C1 segment of cervical spinal cord (tissue), 14 donors: Measurements from ENCODE around the gene HACL1.
"Not testable (repeated sequence)": the region's sequence is repeated elsewhere in the genome, so short reads cannot be mapped to it uniquely, and the experiment has no call there.

Experiments
- DNase-seq, 14 donors: peaks; one replicate each; lab custom pipeline; 2025; lab: John Stamatoyannopoulos, UW

HACL1 gene

GRCh38 chr3:15630646-15631350 lies 29.4 kb upstream of the HACL1 start:
- DNase-seq, result peak in 2 of 14 donors; percentile 34 to 47

- DNase-seq, result peak in 7 of 14 donors; percentile 25 to 85 (median 33)
Measured at GRCh38 chr3:15629860-15630597, 28.7 kb upstream of the HACL1 start.

- no peak for DNase-seq
Measured at GRCh38 chr3:15628967-15629366, 27.6 kb upstream of the HACL1 start.

- DNase-seq, result no peak
Measured at GRCh38 chr3:15623535-15624440, 22.4 kb upstream of the HACL1 start.

DNA sequence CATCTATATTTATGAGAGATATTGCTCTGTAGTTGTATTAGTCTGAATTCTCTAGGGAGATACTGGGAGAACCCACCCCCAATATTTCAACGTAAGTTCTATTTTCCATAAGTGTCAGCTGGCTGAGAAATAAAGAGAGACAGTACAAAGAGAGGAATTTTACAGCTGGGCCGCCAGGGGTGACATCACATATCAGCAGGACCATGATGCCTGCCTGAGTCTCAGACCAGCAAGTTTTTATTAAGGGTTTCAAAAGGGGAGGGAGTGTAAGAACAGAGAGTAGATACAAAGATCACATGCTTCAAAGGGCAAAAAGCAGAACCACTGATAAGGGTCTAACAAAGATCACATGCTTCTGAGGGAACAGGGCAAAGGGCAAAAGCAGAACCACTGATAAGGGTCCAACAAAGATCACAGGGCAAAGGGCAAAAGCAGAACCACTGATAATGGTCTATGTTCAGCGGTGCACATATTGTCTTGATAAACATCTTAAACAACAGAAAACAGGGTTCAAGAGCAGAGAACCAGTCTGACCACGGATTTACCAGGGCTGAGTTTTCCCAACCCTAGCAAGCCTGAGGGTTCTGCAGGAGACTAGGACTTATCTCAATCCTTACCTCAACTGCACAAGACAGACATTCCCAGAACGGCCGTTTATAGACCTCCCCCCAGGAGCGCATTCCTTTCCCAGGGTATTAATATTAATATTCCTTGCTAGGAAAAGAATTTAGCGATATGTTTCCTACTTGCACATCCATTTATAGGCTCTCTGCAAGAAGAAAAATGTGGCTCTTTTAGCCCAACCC lies 18.5 kb upstream of the HACL1 start:
- not testable (repeated sequence) for DNase-seq

- DNase-seq, result no peak
Measured at GRCh38 chr3:15616053-15616452, 14.7 kb upstream of the HACL1 start.

GRCh38 chr3:15614958-15615357 lies 13.6 kb upstream of the HACL1 start:
- no peak for DNase-seq

DNA sequence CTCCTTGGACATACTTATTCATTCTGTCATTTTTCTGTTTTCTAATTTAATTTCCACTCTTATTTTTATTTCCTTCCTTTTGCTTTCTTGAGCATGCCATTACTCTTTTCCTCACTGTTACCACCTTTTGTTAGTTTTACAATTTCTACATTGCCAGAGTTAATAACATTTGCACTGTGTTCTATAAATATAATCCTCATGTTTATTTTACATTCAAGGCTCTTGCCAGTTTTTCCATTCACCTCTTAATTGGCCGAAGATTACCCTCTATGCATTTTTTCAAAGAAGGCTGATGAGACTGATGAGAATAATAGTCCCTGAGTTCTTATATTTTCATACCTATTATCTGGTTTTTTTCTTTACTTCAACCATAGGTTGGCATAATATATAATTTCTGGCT lies 10.6 kb upstream of the HACL1 start:
- no peak for DNase-seq

GRCh38 chr3:15611018-15611417 lies 9.6 kb upstream of the HACL1 start:
- no peak for DNase-seq

DNA sequence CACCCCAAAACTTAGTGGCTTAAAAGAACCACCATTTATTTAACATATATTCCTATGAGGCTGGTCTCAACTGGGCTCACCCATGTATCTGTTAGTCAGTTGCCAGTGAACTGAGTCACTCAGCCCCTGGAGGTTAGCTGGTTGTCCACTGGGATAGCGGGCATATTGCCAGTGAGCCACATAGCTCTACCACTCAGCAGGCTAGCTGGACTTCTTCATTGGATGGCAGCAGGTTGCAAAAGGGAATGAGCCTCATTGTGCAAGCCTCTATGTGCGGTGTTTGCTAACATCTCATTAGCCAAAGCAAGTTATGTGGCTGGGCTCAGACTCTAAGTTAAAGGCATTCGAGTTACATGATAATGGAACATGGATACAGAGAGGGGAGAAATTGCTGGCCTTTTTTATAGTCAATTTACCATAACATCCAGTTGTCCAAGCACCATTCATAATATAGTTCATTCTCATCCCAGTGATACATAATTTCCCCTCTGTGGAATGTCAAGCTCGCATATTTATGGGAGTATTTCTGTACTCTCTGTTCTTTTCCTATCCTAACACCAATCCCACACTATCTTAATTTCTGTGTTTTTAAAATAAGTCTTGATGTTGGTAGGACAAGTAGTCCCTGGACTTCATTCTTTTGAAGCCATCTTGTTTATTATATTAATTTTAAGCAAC lies 8.9 kb upstream of the HACL1 start:
- peak in 1 of 14 donors; percentile 5 for DNase-seq

- DNase-seq, result no peak
Measured at GRCh38 chr3:15606434-15606891, 5.1 kb upstream of the HACL1 start.

GRCh38 chr3:15604584-15604983 lies 3.2 kb upstream of the HACL1 start:
- DNase-seq, result not testable (repeated sequence)

GRCh38 chr3:15602816-15603215 lies 1.4 kb upstream of the HACL1 start:
- not testable (repeated sequence) for DNase-seq

GRCh38 chr3:15602146-15602536 lies 772 bp upstream of the HACL1 start:
- no peak for DNase-seq

DNA sequence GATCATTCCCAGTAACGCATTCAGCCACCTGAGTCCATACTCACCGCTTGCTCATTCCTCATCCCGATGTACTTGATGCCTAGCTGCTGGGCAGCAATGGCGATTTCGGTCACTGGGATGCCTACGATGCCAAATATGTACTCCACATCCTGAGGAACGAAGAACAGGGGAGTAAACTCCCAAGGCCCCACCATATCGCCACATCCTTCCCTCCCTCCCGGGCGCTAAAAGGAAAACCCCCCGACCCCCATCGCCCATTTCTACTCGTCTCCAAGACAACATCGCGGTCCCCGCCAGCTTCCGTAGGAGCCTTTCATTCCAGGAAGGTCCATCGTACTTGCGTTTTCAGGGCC lies 347 bp downstream of the HACL1 start:
- DNase-seq, result no peak

DNA sequence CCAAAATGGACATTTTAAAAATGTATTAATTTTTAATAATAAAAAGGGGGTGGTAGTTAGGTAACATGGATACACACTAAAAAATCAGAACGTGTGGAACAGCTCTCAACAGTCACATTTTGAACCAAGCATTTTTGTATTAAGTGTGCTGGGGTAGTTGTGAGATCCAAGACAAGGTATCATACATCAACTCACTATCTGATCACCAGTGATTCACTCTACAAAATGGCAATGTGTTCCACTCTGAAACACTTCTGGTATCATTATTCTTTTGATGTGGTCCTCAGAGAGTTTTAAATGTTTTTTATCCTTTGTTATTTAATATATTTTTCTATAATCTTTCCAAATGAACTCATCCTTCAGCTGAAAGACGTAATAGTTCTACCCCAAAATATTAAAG lies 5.4 kb downstream of the HACL1 start:
- no peak for DNase-seq

- no peak for DNase-seq
Measured at GRCh38 chr3:15592968-15593367, 8.4 kb downstream of the HACL1 start.

- DNase-seq, result no peak
Measured at GRCh38 chr3:15591928-15592327, 9.4 kb downstream of the HACL1 start.

DNA sequence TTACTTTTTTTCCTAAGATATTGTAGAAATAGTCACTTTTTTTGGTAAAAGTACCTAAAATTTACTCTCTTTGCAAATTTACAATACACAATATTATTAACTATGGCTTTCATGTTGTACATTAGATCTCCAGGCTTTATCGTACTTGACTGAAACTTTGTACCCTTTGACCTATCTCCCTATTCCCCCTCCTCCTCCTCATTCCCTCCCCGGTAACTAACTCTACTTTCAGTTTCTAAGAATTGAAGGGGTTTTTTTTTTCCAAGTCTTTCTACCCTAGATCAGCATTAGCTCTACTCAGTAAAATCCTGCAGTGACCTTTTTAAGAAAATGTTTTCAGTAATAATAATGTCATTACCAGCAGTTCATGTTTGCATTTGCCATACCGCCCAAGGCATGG lies 10.1 kb downstream of the HACL1 start:
- no peak for DNase-seq

DNA sequence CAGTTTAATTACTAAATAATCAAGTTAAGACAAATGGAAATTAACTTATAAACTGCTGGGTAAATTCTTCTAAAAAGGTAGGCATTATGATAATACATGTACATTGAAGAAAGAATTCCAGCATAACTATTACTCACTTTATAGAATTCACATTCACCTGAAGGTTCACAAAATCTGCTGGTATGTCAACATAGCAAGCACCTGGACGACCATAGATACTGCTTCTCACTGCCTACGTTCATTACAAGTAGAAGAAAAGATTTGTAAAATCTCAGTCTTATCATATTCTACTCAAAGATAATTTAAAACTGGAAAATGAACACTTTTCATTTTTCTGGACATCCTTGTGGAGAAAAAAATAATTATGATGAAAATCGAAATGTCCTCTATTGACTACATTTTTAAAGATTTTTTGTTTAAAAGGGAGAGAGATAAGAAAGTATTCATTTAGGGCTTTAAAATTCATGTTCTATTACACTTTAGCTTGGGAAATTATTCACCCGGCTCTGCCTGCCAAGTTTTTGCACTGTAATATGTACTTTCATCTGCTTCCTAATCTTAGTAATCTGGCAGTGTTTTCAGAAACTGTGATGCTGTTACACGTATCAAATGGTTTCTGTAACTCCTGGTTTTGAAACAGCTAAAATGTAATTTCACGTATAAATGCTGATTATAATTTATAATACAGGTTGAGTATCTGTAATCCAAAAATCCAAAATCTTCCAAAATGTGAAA lies 16.1 kb downstream of the HACL1 start:
- DNase-seq, result no peak
